ENCODE results near the gene MACO1.

MACO1 gene

GRCh38 chr1:25522031-25522655 lies 91.4 kb downstream of the MACO1 start:
- DNase-seq (ENCODE audit: low spot score) = no peak
- no peak for TF ChIP-seq CTCF (IDR thresholded peaks at IDR 0.05; ENCODE audit: extremely low read depth, insufficient read depth, missing control alignments)
- in situ Hi-C loops (cut with MboI; ENCODE audit: low pct_unique_long_range_greater_than_20kb, low sequenced_read_pairs, unreplicated experiment) = no loop called here

GRCh38 chr1:25523542-25523941 lies 92.8 kb downstream of the MACO1 start:
- TF ChIP-seq CTCF (IDR thresholded peaks at IDR 0.05; ENCODE audit: extremely low read depth, insufficient read depth, missing control alignments) = no peak
- no peak for DNase-seq (ENCODE audit: low spot score)
- in situ Hi-C loops (cut with MboI; ENCODE audit: low pct_unique_long_range_greater_than_20kb, low sequenced_read_pairs, unreplicated experiment) = no loop called here

GRCh38 chr1:25524568-25525360 lies 94.1 kb downstream of the MACO1 start:
- in situ Hi-C loops (cut with MboI; ENCODE audit: low pct_unique_long_range_greater_than_20kb, low sequenced_read_pairs, unreplicated experiment) = no loop called here
- TF ChIP-seq CTCF (IDR thresholded peaks at IDR 0.05; ENCODE audit: extremely low read depth, insufficient read depth, missing control alignments) = no peak

GRCh38 chr1:25525361-25525688 lies 94.6 kb downstream of the MACO1 start:
- TF ChIP-seq CTCF (IDR thresholded peaks at IDR 0.05; ENCODE audit: extremely low read depth, insufficient read depth, missing control alignments) = no peak
- in situ Hi-C loops (cut with MboI; ENCODE audit: low pct_unique_long_range_greater_than_20kb, low sequenced_read_pairs, unreplicated experiment) = no loop called here
- no peak for DNase-seq (ENCODE audit: low spot score)

More at GRCh38 chr1:25524568-25525360, 94.1 kb downstream of the MACO1 start:
- no peak for DNase-seq (ENCODE audit: low spot score)

- in situ Hi-C loops (cut with MboI; ENCODE audit: low pct_unique_long_range_greater_than_20kb, low sequenced_read_pairs, unreplicated experiment) = no loop called here
- TF ChIP-seq CTCF (IDR thresholded peaks at IDR 0.05; ENCODE audit: extremely low read depth, insufficient read depth, missing control alignments) = no peak
- DNase-seq (ENCODE audit: low spot score) = no peak
Measured at GRCh38 chr1:25526753-25527152, 96.1 kb downstream of the MACO1 start.

GRCh38 chr1:25527226-25527846 lies 96.6 kb downstream of the MACO1 start:
- no peak for DNase-seq (ENCODE audit: low spot score)
- in situ Hi-C loops (cut with MboI; ENCODE audit: low pct_unique_long_range_greater_than_20kb, low sequenced_read_pairs, unreplicated experiment) = no loop called here
- no peak for TF ChIP-seq CTCF (IDR thresholded peaks at IDR 0.05; ENCODE audit: extremely low read depth, insufficient read depth, missing control alignments)

Measured in GM13977 (cell line).